NCI-H2196 (cell line): ENCODE data around the gene AHNAK.
"Not testable (repeated sequence)": the region's sequence is repeated elsewhere in the genome, so short reads cannot be mapped to it uniquely, and the experiment has no call there.

Source experiments
- DNase-seq: peaks from one replicate; lab custom pipeline; 2025; ENCODE audit not compliant: unreplicated experiment; lab: John Stamatoyannopoulos, UW

The AHNAK gene

DNA sequence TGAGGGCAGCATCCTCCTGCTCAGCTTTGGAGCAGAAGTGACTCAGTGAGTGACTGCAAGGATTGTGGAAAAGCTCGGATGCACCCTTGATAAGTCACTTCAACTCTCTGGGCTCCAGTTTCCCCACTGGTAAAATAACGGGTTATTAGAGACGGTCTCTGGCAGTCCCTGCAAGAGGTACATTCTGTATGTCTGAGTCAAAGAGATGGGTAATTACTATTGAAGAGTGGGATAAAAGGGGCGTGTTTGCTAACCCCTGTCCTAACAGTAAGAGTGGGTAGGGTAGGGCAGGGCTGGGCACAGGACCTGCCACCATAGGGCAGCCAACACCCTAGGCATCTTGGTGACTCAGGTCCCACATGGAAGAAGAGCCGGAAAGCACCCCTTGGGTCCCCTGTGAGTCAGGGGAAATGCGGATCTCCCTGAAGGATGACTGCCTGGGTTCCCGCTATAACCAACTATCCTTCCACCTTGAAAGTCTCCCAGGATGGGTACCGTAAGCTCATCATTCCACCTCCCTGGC, 7.3 kb upstream of the AHNAK start:
- DNase-seq: no peak

DNA sequence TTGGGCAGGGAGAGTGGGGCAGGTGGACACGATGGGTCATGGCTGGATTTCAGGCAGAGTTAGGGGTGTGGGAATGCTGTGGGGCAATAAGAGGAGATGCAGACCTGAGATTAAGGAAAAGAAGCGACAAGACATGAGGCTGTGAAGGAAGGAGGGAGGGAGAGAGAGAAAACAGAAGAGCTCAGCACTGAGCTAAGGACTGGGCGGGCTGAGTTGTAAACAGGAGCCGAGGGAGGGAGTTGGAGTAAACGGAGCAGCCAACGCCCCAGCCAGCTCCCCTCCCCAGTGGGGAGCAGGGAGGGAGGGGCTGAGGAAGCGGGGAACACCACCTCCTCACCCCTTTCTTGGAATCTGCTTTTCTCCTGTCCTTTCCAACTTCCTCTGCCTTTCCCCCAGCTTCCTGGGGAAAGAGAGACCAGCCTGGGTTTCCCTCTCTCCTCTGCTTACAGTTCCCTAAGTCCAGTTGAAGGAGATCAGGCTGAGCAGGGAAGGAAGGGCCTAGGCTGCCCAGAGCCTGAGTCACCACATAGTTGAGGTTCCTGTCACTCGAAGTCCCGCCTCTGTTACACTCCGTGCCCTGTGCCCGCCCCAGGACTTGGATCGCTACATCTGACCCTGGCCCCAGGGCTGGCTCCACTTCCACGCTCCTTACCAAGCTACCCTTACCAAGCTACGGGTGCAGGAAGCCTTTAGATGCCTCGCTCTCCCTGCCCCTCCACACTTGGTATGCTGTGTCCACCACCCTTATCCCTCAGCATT, 6.7 kb upstream of the AHNAK start:
- DNase-seq: no peak

DNA sequence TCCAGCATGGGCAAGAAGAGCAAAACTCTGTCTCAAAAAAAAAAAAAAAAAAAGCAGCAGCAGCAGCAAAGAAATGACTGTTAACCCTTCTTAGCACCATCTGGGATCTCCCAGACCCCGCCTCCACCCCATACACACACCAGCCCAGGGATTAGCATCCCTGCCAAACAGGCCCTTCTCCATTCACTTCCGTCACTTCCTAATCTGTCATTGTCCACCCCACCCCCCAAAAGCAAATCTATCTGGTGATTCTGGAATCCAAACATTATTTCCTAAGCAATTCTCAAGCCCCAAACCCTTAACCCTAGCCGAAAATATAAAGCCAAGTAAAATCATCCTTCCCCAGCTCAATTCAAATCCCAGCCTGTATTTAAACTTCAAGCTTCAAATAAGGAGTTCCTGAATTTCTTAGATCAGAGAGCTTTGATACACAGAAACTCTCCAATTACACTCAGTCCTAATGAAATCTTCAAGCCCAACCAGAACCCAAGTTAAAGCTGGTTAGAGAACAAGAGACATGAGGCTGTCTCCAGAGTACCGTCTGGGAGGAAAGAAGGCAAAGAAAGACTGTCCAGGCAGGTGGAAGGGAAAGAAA, 6.0 kb upstream of the AHNAK start:
- no peak for DNase-seq

- not testable (repeated sequence) for DNase-seq
These were observed 3.9 kb upstream of the AHNAK start for GRCh38 chr11:62550478-62550877.

DNA sequence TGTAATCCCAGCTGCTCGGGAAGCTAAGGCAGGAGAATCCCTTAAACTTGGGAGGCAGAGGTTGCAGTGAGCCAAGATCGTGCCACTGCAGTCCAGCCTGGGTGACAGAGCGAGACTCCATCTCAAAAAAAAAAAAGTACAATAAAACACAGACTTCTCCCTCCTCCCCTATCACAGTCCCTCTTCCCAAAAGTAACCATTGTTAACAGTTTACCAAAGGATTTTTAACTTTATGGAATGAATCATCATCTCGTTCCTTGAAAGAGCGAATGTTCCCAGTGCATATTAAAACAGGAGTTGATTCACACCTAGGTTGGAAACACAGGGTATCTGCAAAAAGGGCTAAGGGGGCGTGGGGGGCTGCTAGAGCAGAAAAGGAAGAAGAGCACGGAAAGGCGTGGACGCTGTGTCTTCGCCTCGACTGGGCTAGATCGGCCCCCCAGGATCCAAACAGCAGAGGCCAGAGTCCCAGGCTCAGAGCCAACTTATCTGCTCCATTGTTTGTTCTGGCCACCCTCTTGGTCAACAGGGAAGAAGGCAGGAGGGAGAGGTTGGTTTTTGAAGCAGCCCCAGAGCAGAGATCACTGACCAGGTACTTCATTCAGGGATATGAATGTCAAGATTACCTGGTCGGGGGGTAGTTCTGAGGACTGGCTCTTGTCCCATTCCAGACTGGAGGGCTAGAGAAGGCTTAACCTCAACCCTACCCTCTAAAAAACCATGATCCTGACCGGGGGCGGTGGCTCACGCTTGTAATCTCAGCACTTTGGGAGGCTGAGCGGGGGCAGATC, 2.1 kb upstream of the AHNAK start:
- no peak for DNase-seq

DNA sequence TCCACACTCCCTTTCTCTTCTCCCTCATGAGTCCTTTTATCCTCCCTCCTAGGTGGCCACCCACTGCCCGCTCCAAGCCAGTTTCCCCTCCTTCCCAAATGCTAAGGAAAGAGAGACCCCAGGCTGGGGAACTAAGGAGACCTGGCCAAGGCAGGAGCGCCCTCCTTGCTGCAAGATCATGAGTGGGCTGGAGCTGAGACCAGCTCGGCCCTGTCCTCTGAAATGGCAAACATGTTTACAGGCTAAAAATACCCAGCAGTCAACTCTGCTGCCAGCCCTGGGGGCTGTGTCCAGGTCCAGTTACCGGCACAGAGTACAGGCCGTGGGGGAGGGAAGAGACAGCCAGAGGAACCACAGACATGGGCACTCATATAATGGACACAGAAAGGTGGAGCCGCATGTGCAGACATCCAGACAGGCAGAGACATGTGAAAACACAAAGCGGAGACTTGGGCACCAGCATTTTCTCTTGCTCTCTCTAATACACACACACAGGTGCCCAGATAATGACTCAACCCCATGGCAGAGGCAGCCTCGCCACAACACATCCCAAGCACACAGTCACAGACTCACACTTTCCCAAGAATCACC, 1.2 kb upstream of the AHNAK start:
- no peak for DNase-seq

GRCh38 chr11:62546929-62547625, 471 bp upstream of the AHNAK start:
- no peak for DNase-seq

DNA sequence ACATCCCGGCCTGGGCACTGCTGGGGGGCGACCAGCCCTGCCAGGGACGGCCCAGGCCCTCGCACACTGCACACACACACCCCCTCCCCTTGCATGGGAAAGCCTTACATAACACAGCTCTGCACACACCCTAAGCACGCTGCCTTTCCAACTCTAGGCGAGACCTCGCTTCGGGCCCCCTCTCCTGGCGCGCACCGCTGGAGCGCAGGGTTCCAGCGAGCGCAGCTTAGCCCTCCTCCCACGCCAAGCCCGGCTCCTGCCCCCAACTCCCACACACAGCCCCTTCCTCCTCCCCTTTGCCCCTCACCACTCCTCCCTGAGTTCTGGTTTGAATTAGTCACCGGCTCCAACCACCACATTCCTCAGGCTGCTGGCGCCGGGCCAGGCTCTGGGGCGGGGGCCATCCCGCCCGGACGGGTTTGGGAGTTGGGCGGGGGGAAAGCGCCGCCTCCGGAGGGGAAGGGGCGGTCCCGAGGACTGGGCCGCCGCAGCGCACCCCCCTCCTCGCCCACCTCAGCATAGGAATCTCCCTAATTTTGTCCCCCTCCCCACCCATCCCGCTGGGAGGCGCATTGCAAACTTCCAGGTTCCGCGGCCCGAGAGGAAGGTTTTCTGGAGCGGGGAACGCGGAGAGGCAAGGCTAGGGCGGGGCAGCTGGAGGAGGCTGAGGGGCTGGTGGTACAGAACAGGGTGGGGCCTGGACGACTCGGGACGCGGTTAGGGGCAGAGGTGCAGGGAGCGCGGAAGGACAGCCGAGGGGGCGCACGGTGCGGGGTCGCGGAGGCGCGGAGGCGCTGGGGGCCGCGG, 966 bp downstream of the AHNAK start:
- DNase-seq: peak; percentile 20

GRCh38 chr11:62544581-62545436, 1.8 kb downstream of the AHNAK start:
- DNase-seq: no peak

- DNase-seq: no peak
These were observed 2.7 kb downstream of the AHNAK start for GRCh38 chr11:62543680-62544444.

- DNase-seq: peak; percentile 80
These were observed 3.6 kb downstream of the AHNAK start for GRCh38 chr11:62542750-62543567.

DNA sequence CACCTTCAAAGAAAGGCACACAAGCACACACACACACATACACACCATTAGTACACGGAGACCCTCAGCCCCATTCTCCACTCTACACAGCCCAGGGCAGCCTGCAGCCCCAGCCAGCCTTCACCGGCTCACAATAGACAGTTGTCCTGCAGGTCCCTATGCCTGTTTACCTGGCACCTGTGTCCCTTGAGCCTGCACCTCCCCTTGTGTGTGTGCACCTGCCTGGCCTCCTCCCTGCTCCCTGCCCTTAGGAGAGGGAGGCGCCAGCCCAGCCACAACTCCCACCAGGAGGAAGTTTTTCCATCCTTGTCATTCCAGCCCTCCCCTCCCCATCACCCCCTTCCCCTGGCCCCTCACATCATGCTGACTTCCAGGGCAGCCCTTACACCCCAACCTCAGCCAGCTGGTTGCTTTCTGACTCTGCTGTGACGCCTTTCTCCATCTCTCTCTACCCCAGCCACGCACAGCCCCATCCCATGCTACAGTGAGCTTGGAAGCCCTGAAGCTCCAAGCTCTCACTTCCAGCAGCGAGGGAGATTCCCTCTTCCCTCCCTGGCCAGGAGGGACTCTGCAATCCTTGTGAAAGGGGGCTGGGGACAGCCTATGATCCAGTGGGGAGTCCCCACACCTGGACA, 4.4 kb downstream of the AHNAK start:
- no peak for DNase-seq

DNA sequence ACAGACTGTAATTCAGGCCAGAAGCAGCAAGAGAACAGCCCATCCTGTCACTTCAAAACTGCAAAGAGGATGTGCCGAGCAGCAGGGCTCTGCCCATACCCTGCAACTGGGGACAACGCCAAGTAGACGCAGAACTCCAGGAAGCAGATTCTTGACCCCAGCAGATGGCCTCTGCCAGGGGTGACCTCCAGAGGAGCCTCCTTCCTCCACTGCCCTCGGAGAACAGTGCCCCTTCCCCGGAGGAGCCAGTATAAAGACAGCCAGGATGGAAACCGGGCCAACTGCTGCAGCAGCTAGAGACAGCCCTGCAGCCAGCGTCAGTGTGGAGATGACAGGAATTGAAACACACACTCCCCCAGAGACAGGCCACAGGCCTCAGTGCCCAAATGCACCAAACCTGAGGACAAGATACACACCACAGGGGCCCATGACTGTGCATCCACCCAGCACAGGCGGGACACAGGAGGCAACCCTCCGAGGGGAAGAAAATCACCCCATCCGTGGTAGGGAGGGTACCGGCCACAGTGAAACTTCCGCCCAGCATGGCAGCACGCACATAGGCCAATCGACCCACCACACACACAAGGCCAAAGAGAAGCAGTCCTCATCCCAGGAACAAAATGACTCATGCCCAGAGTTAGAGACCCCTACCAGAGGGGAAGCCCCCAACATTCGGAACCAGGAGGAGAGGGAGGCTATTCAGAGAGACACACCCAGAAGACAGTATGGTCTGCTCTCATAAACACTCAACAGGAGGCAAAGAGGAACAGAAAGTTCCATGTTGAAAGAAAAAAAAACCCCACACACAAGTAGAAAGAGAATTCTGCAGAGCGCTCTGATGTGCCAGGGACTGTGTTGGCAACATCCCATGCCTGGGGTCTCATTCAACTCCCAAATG, 5.6 kb downstream of the AHNAK start:
- DNase-seq: no peak

DNA sequence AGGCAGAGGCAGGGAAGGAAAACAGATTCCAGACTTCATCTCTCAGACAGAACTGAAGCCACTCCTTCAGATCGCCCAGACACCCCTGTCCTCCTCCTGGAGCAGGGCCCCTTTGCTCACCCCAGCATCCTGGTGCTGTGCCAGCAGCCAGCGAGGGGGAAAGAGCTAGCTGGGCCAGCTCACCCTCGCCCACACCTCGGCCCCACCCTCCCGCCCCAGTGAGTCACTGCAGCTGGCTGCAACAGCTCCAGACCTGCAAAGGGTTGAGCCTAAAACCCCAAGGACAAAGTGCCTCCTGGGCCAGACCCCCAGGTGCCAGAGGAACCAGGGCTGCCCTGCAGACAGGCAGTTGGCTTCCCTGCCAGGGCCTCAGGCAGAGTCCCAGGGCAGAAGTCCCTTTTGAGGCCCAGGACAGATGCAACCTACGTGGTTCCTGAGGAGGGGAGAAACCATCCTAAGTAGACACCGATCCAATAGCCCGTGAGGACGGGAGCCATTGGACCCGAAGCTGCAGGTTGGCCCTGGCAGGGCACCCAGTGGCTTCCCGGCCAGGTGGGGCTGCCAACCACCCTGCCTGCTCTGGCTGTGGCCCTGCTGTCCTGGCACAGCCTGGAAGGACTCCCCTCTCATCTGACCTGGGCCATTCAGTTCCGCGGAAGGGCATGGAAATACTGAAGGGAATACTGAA, 7.2 kb downstream of the AHNAK start:
- peak; percentile 41 for DNase-seq

DNA sequence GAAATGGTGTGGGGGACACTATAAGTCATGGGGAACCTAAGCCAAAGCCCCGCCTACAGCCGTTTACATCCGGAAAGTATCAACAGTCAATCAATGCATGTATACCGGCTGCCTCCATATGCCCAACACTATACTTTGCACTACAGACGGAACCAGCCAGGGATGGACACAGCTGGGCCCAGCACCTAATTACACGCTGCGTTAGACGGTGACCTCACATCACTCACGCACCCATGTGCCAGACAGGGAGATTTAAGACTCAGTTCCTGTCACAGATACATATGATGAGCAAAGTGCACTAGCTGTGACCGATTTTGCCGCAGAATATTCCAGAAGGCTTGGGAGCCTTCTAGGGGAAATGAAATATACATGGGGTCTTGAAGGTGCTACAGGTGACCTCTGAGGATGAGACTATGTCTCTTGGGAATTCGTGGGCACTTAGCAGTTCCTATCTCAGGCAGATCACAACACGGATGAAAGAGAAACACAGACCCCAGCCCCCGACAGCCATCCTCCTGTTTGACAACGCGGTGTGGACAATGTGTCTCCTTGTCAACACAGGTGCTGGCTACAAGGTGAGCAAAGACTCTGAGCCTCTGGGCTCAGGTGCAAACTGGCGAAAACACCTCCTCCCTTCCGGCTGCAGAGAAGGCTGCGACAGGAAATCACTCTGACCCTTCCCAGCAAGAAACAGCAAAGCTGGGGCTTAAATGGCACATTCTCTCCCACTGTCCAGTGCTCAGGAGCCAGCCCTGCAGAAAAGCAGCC, 8.0 kb downstream of the AHNAK start:
- DNase-seq: peak; percentile 44
